Uterus (tissue), 2 donors: Measurements from ENCODE around the gene E2F4.

Experiments used
- CTCF ChIP-seq, 4 experiments: fragments of 200-600 bp in 2 of 4; fragments of 450-650 bp in 2 of 4; sonication (generic) in 2 of 4; IDR thresholded peaks; one replicate each; pipeline ENCODE4 v1.5.1; 2016 to 2019; ENCODE audit warnings: antibody characterized with exemption in 4 of 4, mild to moderate bottlenecking in 2 of 4, moderate library complexity in 1 of 4
- POLR2A ChIP-seq, 2 donors: fragments of 450-650 bp; IDR thresholded peaks; one replicate each; pipeline ENCODE4 v1.6.1; 2016; ENCODE audit warnings: antibody characterized with exemption in 2 of 2, mild to moderate bottlenecking in 1 of 2, moderate library complexity in 1 of 2

- TF ChIP-seq POLR2A (IDR thresholded peaks at IDR 0.05) (no peak), CTCF (IDR thresholded peaks at IDR 0.05) (no peak)
Measured at GRCh38 chr16:67148656-67149275, 43.2 kb upstream of the E2F4 start.
